HepG2 (cell line): ENCODE data around the gene RPL41. TPM values are rescaled to one million over a fixed set of nuclear protein-coding genes. Genes with fewer than 3 reads are reported as not detected.

Experiments
- KDM5B ChIP-seq: sonication (generic); formaldehyde crosslinking; IDR thresholded peaks from 2 replicates; pipeline ENCODE4 v1.4.0; 2020; ENCODE audit warnings: missing genetic modification reagents, mild to moderate bottlenecking, borderline replicate concordance
- MED8 ChIP-seq: sonication (generic); formaldehyde crosslinking; IDR thresholded peaks from 2 replicates; pipeline ENCODE4 v1.8.1; 2023; ENCODE audit warnings: mild to moderate bottlenecking, missing genetic modification reagents; ENCODE audit not compliant: insufficient replicate concordance
- NFKBIZ ChIP-seq: IDR thresholded peaks from 2 replicates; pipeline ENCODE4 v1.6.1; 2018; ENCODE audit warnings: missing genetic modification reagents, missing compliant biosample characterization
- PAX8 ChIP-seq: sonication (generic); formaldehyde crosslinking; IDR thresholded peaks from 2 replicates; pipeline ENCODE4 v1.8.0; 2022; ENCODE audit warnings: mild to moderate bottlenecking, missing genetic modification reagents, borderline replicate concordance
- RCOR2 ChIP-seq: IDR thresholded peaks from 2 replicates; pipeline ENCODE4 v1.6.1; 2016; ENCODE audit warnings: missing biosample characterization, missing genetic modification reagents
- RELA ChIP-seq: sonication (generic); formaldehyde crosslinking; IDR thresholded peaks from 2 replicates; pipeline ENCODE4 v1.4.0; 2020; ENCODE audit warnings: missing genetic modification reagents
- RXRB ChIP-seq: IDR thresholded peaks from 2 replicates; pipeline ENCODE4 v1.6.1; 2016; ENCODE audit warnings: borderline replicate concordance, missing genetic modification reagents, missing compliant biosample characterization
- SUZ12 ChIP-seq: fragments of 150-350 bp; IDR thresholded peaks from 2 replicates; pipeline ENCODE4 v1.6.1; 2014; ENCODE audit warnings: low read depth, low read length
- TCF7 ChIP-seq: sonication (generic); IDR thresholded peaks from 2 replicates; pipeline ENCODE4 v1.6.1; 2016; ENCODE audit warnings: antibody characterized with exemption, low read depth
- TERF1 ChIP-seq: sonication (generic); formaldehyde crosslinking; IDR thresholded peaks from 2 replicates; pipeline ENCODE4 v1.8.0; 2022; ENCODE audit warnings: mild to moderate bottlenecking, missing genetic modification reagents, moderate library complexity
- TRAFD1 ChIP-seq: sonication (generic); formaldehyde crosslinking; IDR thresholded peaks from 2 replicates; pipeline ENCODE4 v1.5.1; 2020; ENCODE audit warnings: missing genetic modification reagents, mild to moderate bottlenecking, borderline replicate concordance
- YY1 ChIP-seq: IDR thresholded peaks from 2 replicates; pipeline ENCODE4 v1.6.1; 2011; ENCODE audit warnings: low read length, low read depth, moderate library complexity, mild to moderate bottlenecking; ENCODE audit not compliant: insufficient read depth, insufficient replicate concordance
- ZBTB7A ChIP-seq: sonication (generic); formaldehyde crosslinking; IDR thresholded peaks from 2 replicates; pipeline ENCODE4 v1.8.0; 2022; ENCODE audit warnings: mild to moderate bottlenecking, missing genetic modification reagents
- ZC3H13 ChIP-seq: sonication (generic); formaldehyde crosslinking; IDR thresholded peaks from 2 replicates; pipeline ENCODE4 v1.8.1; 2023; ENCODE audit warnings: mild to moderate bottlenecking, missing genetic modification reagents, moderate library complexity
- ZNF101 ChIP-seq: sonication (generic); formaldehyde crosslinking; IDR thresholded peaks from 2 replicates; pipeline ENCODE4 v1.4.0; 2020; ENCODE audit warnings: mild to moderate bottlenecking, low read depth, missing genetic modification reagents, borderline replicate concordance
- ZNF18 ChIP-seq: sonication (generic); formaldehyde crosslinking; IDR thresholded peaks from 2 replicates; pipeline ENCODE4 v1.8.0; 2022; ENCODE audit warnings: mild to moderate bottlenecking, missing genetic modification reagents; ENCODE audit not compliant: insufficient replicate concordance
- ZNF20 ChIP-seq: sonication (generic); formaldehyde crosslinking; IDR thresholded peaks from 2 replicates; pipeline ENCODE4 v1.4.0; 2020; ENCODE audit warnings: mild to moderate bottlenecking, moderate library complexity, missing genetic modification reagents
- ZNF34 ChIP-seq: sonication (generic); formaldehyde crosslinking; IDR thresholded peaks from 2 replicates; pipeline ENCODE4 v1.4.0; 2020; ENCODE audit warnings: mild to moderate bottlenecking, missing genetic modification reagents, borderline replicate concordance
- ZNF747 ChIP-seq: sonication (generic); formaldehyde crosslinking; IDR thresholded peaks from 2 replicates; pipeline ENCODE4 v1.8.1; 2023; ENCODE audit warnings: missing genetic modification reagents, mild to moderate bottlenecking, borderline replicate concordance
- ZNF768 ChIP-seq: sonication (generic); formaldehyde crosslinking; IDR thresholded peaks from 2 replicates; pipeline ENCODE4 v1.4.0; 2020; ENCODE audit warnings: missing genetic modification reagents
- ZNF788 ChIP-seq: sonication (generic); formaldehyde crosslinking; IDR thresholded peaks from 2 replicates; pipeline ENCODE4 v1.5.0; 2020; ENCODE audit warnings: mild to moderate bottlenecking, missing genetic modification reagents, borderline replicate concordance
- ZSCAN12 ChIP-seq: sonication (generic); formaldehyde crosslinking; IDR thresholded peaks from 2 replicates; pipeline ENCODE4 v1.9.0; 2021; ENCODE audit warnings: mild to moderate bottlenecking, missing genetic modification reagents
- polyA plus RNA-seq, 8 experiments: library from polyadenylated mRNA; depleted of rRNA in 3 of 8; stranded (reverse) in 7 of 8; unstranded in 1 of 8; fragments of >200 nt; fragmentation: Illumina TruSeq in 4 of 8; extraction: Trizol in 4 of 8; gene quantifications; 2 replicates each; pipeline versions ENCODE4 v1.2.1 to v1.2.3, GENCODE V29; 2011 to 2016; ENCODE audit warnings: low read depth in 4 of 8, missing spikeins in 1 of 8, mixed read lengths in 1 of 8; ENCODE audit not compliant: insufficient read depth in 1 of 8
- total RNA-seq, 5 experiments: library from RNA; depleted of rRNA; stranded (reverse); fragments of >200 nt; fragmentation: Illumina TruSeq; extraction: Trizol; gene quantifications; 2 replicates each; pipeline ENCODE4 v1.2.3, GENCODE V29; 2016; ENCODE audit warnings: low read depth in 1 of 5
- TF ChIP-seq, protein P1 (sequence below): sonication (generic); formaldehyde crosslinking; IDR thresholded peaks from 2 replicates; pipeline ENCODE4 v1.4.0; 2020; ENCODE audit warnings: missing genetic modification reagents

The RPL41 gene
- total and polyA plus RNA-seq, 2 of the 13 experiments (the other 11 are each of a cell fraction or from before 2014, with no cell fraction given): 4,012 to 7,670 TPM

GRCh38 chr12:56081393-56082347, 34.8 kb upstream of the RPL41 start (continued):
- TF ChIP-seq MED8 (CRISPR knock-in tag): peak; percentile 90
- TF ChIP-seq, protein P1, sequence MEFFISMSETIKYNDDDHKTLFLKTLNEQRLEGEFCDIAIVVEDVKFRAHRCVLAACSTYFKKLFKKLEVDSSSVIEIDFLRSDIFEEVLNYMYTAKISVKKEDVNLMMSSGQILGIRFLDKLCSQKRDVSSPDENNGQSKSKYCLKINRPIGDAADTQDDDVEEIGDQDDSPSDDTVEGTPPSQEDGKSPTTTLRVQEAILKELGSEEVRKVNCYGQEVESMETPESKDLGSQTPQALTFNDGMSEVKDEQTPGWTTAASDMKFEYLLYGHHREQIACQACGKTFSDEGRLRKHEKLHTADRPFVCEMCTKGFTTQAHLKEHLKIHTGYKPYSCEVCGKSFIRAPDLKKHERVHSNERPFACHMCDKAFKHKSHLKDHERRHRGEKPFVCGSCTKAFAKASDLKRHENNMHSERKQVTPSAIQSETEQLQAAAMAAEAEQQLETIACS (CRISPR knock-in tag): no peak
- TF ChIP-seq ZNF34 (CRISPR knock-in tag): 0 out of 2 replicates have a peak, but pooled peaks have one; percentile 75
- 0 out of 2 replicates have a peak, but pooled peaks have one; percentile 41 for TF ChIP-seq PAX8 (CRISPR knock-in tag)
- no peak for TF ChIP-seq TRAFD1 (CRISPR knock-in tag)
- no peak for TF ChIP-seq ZNF768 (CRISPR knock-in tag)
- peak; percentile 58; the same call in 1 of the 2 replicates for TF ChIP-seq ZSCAN12
- TF ChIP-seq ZBTB7A (CRISPR knock-in tag): peak; percentile 86; the same call in 1 of the 2 replicates
- TF ChIP-seq SUZ12: no peak
- peak; percentile 98 for TF ChIP-seq RXRB (CRISPR knock-in tag)
- no peak for TF ChIP-seq KDM5B (CRISPR knock-in tag)
- TF ChIP-seq NFKBIZ (CRISPR knock-in tag): peak; percentile 97
- peak; percentile 98 for TF ChIP-seq ZNF747 (CRISPR knock-in tag)
- TF ChIP-seq TCF7: peak; percentile 53; the same call in 1 of the 2 replicates
- no peak for TF ChIP-seq TERF1 (CRISPR knock-in tag)
- TF ChIP-seq YY1: no peak
- TF ChIP-seq ZNF20 (CRISPR knock-in tag): no peak
- peak; percentile 97 for TF ChIP-seq ZNF788 (CRISPR knock-in tag)
- peak; percentile 97 for TF ChIP-seq RCOR2 (CRISPR knock-in tag)
- peak; percentile 89 for TF ChIP-seq ZC3H13 (CRISPR knock-in tag)
- 0 out of 2 replicates have a peak, but pooled peaks have one; percentile 52 for TF ChIP-seq ZNF101 (CRISPR knock-in tag)
- peak; percentile 44; the same call in 1 of the 2 replicates for TF ChIP-seq RELA (CRISPR knock-in tag)
- peak; percentile 42 for TF ChIP-seq ZNF18 (CRISPR knock-in tag)
